Measurements from ENCODE around the gene CERK. TPM values are rescaled to one million over a fixed set of nuclear protein-coding genes. Genes with fewer than 3 reads are reported as not detected.
"Not testable (repeated sequence)": the region's sequence is repeated elsewhere in the genome, so short reads cannot be mapped to it uniquely, and the experiment has no call there.

CERK gene
- total RNA-seq, 3 donors from 2014 or later = 41.4 to 47.3 (median 44.9) TPM

DNA sequence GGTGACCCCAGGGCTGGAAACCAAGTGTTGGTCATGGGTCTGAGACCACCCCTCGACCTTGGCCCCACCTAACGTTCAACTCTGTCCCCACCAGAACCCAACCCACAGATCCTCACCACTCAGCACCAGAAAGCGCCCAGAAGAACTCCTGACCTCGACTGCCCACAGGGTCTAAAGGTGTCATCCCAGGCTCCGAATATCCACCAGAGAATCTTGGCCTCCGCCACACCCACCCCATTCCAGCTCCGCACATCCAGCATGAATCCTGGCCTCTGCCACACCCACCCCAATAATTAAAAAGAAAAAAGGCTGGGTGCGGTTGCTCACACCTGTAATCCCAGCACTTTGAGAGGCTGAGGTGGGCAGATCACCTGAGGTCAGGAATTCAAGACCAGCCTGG is 1.3 kb downstream of the CERK start:
- peaks cover 52% of the 10 kb centered on the region for H3K4me1 Mint-ChIP-seq (ENCODE audit: low read depth)
- no peaks in the 10 kb centered on the region for H3K36me3 Mint-ChIP-seq (ENCODE audit: insufficient read depth)
- peak overlapping the region; percentile 94 for H3K4me3 Mint-ChIP-seq
- no peaks in the 10 kb centered on the region for H3K27me3 Mint-ChIP-seq (ENCODE audit: low read depth)
- no peak for DNase-seq
- ATAC-seq = no peak
- no peaks in the 10 kb centered on the region for H3K9me3 Mint-ChIP-seq

DNA sequence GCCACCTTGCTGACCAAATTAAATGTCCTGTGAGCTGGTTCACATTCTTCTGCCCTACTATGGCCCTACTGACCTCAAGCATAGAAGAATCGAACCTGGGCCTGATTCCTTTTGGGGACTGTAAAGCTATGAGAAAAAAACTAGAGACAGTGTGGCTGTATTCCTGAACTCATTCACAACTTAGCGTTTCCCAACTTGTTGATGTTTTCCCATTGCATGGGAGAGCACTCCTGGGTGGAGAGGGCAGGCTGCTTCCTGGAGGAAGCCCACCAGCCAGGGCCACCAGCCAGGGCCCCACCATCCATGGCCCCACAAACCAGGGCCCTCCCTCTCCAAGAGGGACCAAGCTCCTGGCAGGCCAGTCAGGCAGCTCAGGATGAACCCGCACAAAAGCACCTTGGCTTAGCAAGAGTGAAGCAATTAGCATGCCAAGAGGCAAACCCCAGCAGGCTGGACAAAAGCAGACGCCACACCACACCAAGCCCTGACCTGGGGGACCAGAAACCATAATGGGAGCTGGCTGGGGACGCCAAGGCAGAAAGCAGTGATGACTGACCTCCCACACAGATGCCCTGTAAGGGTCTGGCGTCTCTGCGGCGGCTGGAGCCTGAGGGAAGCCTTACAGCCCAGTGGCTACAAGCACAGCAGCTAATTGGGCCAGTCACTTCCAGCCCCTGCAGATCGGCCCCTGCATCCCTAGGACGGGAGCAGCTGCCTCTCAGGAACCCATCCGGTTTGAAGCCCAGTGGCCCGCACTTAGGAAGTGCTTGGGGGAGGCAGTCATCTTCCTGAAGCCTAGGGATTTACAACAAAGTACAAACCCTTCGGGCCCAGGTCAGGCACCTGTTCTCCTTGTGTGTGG is 2.1 kb downstream of the CERK start:
- Mint-ChIP-seq H3K4me3 (peak overlapping the region; percentile 94), H3K4me1 (ENCODE audit: low read depth) (peaks cover 59% of the 10 kb centered on the region), H3K9me3 (no peaks in the 10 kb centered on the region), H3K36me3 (ENCODE audit: insufficient read depth) (peaks cover 3% of the 10 kb centered on the region), H3K27me3 (ENCODE audit: low read depth) (no peaks in the 10 kb centered on the region)
- DNase-seq = no peak
- ATAC-seq = no peak

DNA sequence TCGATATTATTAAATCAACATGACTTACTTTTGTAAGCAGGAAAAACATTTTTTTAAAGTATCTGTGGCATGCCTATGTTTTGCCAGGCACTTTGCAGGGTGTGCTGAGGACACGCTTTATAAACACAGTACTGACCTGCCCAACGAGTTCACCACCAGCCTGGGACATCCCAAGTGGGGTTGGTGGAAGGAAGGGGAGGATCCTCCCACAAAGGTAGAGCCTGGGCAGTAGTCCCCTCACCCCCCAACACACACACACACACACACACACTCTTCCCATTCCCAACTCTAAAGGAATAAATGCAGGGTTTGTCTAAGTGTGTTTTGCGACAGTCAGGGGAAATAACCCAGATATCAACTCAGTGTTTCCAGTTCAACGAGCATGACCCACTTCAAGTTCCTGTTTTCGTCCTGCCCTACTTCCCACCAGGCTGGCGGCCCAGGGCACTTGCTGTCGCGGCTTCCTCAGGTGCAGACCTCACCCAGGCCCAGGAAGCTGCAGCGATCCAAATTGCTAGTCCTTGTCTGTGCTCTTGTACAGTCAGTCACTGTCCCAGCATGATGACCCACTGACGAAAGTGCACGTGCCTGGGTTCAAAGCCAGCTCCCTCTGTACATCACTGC is 3.1 kb downstream of the CERK start:
- H3K9me3 Mint-ChIP-seq = no peaks in the 10 kb centered on the region
- ATAC-seq (no peak), DNase-seq (peak; percentile 57)
- H3K4me3 Mint-ChIP-seq = peak overlapping the region; percentile 94
- H3K4me1 Mint-ChIP-seq (ENCODE audit: low read depth) = peaks cover 68% of the 10 kb centered on the region
- H3K36me3 Mint-ChIP-seq (ENCODE audit: insufficient read depth) = peaks cover 3% of the 10 kb centered on the region
- H3K27me3 Mint-ChIP-seq (ENCODE audit: low read depth) = no peaks in the 10 kb centered on the region

DNA sequence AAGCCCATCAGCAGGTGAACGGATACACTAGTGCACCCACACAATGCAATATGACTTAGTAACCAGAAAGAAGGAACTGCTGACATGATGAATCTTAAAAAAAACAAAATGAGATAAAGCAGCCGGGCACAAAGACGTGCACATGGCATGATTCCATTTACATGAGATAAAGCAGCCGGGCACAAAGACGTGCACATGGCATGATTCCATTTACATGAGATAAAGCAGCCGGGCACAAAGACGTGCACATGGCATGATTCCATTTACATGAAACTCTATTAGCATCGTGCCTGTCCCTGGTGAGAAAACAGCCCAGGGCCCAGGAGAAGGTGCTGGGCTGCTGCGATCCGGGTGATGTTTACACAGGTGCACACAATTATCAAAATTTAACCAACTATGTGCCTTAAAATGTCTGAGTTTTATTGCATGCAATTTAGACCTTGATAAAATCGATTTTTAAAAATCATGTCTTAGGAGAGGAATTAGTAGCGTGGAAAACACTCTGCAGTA is 3.8 kb downstream of the CERK start:
- H3K9me3 Mint-ChIP-seq; H3K36me3 Mint-ChIP-seq (ENCODE audit: insufficient read depth); H3K27me3 Mint-ChIP-seq (ENCODE audit: low read depth); ATAC-seq; DNase-seq: not testable (repeated sequence)
- Mint-ChIP-seq H3K4me1 (ENCODE audit: low read depth) (peaks cover 69% of the 10 kb centered on the region), H3K4me3 (peak overlapping the region; percentile 94)

DNA sequence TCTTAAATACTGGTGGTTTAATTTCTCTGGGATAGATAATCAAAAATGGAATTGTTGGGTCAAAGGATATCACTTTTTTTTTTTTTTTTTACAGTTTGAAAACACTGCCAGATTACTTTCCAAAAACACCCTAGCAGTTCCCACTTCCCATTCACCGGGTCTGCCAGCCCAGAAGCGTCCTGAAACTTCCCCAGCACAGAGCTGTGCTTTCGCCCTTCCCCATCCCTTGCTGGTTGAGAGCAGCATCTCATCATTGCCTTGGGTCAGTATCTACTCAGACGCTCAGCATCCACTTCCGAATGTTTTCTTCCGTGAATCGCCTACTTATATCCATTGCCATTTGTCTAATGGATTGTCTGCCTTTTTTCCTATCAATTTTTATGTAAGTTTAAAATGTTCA is 5.5 kb downstream of the CERK start:
- Mint-ChIP-seq H3K4me1 (ENCODE audit: low read depth) (peaks cover 70% of the 10 kb centered on the region), H3K9me3 (no peaks in the 10 kb centered on the region), H3K4me3 (peak overlapping the region; percentile 19), H3K27me3 (ENCODE audit: low read depth) (no peaks in the 10 kb centered on the region), H3K36me3 (ENCODE audit: insufficient read depth) (peaks cover 3% of the 10 kb centered on the region)
- DNase-seq (no peak), ATAC-seq (no peak)

DNA sequence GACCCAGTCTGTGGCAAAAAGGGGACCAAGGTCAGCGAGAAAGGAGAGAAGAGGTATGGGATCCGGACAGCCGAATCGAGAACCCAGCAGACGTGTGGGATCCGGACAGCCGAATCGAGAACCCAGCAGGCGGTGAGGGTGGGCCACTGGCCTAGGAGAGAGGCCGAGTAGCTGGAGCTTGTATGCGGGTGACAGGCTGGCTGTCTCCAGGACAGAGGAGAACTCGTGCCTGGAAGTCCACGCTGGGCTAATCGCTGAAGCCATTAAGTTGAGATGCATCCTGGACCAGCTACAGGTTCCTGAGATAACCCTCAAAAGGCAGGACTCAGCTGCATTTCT is 6.0 kb downstream of the CERK start:
- ATAC-seq (no peak), DNase-seq (no peak)
- no peaks in the 10 kb centered on the region for H3K27me3 Mint-ChIP-seq (ENCODE audit: low read depth)
- H3K4me1 Mint-ChIP-seq (ENCODE audit: low read depth) = peaks cover 72% of the 10 kb centered on the region
- H3K36me3 Mint-ChIP-seq (ENCODE audit: insufficient read depth) = peaks cover 3% of the 10 kb centered on the region
- no peak overlapping the region for H3K4me3 Mint-ChIP-seq
- H3K9me3 Mint-ChIP-seq = no peaks in the 10 kb centered on the region

DNA sequence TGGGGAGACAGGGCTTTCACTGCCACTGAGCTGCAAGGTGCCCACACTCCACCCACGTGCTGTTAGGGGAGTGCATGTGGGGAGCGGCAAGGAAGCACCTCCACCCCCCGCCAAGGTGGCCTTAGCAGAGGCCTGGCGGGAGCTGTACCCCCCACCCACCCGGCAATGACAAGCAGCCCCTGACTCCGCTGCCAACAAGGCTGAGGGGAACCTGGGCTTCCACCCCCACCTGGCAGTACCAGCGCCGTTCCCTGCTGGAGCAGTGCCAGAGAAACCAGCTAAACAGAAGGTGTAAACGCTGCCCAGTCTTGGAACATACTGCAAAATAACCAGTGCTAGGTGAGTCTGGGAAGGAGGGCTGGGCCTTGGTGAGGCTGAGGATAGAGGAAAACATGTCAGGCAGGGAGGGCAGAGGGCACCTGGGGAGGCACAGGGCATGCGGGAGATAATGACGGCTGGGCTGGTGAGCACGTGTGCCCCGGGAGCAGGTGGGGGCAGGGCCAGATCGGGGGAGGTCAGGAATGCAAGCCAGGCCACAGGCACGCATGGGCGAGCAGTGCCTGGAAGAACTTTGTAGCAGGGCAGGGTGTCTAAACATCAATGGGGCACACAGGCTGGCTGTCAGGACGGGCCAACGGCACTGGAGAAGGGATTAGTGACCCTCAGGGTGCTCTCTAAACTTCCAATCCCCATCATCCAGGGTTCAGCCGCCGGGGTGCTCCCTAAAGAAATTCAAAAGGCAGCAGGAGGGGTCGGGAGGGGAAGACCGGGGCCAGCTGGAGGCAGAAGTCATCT is 6.6 kb downstream of the CERK start:
- Mint-ChIP-seq H3K4me3 (peak overlapping the region; percentile 44), H3K27me3 (ENCODE audit: low read depth) (no peaks in the 10 kb centered on the region), H3K36me3 (ENCODE audit: insufficient read depth) (peaks cover 3% of the 10 kb centered on the region), H3K4me1 (ENCODE audit: low read depth) (peaks cover 70% of the 10 kb centered on the region), H3K9me3 (no peaks in the 10 kb centered on the region)
- DNase-seq = no peak
- ATAC-seq = no peak

DNA sequence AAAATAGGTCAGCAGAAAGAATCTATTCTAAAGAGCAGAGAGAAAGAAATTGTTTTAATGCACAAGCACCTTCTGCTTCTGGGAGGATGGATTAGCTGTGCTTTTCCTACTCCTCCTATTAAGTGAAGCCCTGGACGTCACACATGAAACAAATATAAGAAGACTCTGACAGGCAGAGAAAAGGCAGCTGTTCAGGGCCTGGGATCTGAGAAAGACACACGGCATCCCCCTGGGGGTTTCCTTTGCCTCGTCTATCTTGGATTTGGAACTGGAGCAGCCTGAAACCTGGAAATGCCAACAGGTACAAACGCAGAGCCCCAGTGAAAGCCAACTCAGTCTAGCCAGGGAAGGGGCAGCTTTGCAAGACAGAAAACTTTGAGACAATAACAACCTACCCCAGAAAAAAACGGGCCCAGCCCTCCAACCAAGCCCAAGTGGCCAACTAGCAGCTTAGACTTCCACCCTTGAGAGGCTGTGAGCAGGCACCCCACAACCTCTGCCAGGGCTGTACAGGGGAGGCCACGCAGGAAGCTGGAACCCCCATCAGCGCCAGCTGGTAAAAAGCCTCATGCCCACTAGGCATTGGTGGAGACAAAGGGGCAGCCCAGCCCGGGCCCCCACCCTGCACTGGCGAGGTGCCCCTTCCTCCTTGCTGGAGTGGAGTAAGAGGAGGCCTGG is 7.3 kb downstream of the CERK start:
- H3K27me3 Mint-ChIP-seq (ENCODE audit: low read depth) = no peaks in the 10 kb centered on the region
- no peaks in the 10 kb centered on the region for H3K9me3 Mint-ChIP-seq
- no peak overlapping the region for H3K4me3 Mint-ChIP-seq
- H3K36me3 Mint-ChIP-seq (ENCODE audit: insufficient read depth) = peaks cover 3% of the 10 kb centered on the region
- ATAC-seq = peak in 1 of 2 donors; percentile 21
- H3K4me1 Mint-ChIP-seq (ENCODE audit: low read depth) = peaks cover 66% of the 10 kb centered on the region
- no peak for DNase-seq

DNA sequence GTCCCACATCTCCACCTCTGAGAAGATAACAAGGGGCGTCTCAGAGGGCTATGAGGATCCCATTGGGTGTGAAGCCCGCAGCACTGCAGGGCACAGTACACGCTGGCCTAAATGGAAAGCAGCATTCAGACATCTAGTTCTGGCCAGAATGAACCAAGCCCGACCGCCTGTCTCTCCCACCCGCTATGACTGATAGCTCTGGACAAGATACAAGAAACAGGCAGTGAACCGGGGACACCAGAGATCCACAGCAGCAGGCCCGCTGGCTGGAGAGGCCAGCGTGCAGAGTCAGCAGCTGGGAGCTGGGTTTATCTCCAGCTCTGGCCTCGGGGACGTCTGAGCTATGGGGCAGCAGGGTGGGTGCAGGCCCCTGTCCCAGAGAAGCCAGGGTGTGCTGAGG is 9.6 kb downstream of the CERK start:
- Mint-ChIP-seq H3K4me3 (no peak overlapping the region), H3K36me3 (ENCODE audit: insufficient read depth) (peaks cover 11% of the 10 kb centered on the region), H3K9me3 (no peaks in the 10 kb centered on the region), H3K27me3 (ENCODE audit: low read depth) (no peaks in the 10 kb centered on the region), H3K4me1 (ENCODE audit: low read depth) (peaks cover 52% of the 10 kb centered on the region)
- DNase-seq = no peak
- ATAC-seq = no peak

DNA sequence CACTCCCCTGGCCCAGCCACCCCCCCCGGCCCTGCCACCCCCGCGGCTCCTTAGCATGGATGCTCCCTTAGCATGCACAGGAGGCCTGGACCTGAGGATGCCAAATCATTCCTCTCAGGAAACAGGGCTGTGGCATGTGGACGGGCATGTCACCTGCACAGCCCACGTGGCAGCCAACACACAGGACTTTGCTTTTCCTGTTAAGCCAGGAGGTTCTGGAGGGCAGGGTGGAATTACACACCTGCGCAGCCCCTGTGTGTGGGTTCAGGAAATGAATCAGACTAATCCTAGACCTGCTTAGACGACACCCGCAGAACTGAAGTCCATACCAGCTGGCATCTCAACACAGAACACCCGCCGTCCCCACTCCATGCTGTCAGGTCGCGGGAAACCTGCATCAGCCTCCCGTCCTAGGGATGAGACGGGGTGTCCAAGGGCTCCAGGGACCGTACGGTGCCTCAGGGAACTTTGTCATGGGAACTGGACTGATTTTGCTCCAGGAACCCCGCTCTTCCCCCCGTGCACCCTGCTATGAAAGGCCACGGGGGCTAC is 10.2 kb downstream of the CERK start:
- H3K9me3 Mint-ChIP-seq = no peaks in the 10 kb centered on the region
- peaks cover 51% of the 10 kb centered on the region for H3K4me1 Mint-ChIP-seq (ENCODE audit: low read depth)

DNA sequence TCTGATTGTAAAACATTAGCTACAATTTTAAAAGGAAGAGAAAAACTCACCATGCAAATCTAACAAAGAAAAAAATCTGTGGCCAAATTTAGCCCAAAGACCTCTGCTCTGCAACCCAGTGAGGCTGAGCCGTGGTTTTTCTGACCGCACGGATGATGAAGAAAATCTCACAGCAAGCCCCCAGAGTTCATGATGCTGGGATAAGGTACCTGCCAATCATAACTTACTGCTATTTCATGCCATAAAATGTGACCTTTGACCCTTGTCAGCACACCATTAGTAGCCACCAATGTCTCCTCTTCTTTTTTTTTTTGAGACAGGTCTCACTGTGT is 11.1 kb downstream of the CERK start:
- Mint-ChIP-seq H3K36me3 (ENCODE audit: insufficient read depth) (peaks cover 14% of the 10 kb centered on the region), H3K4me1 (ENCODE audit: low read depth) (peaks cover 45% of the 10 kb centered on the region), H3K4me3 (no peak overlapping the region), H3K9me3 (no peaks in the 10 kb centered on the region), H3K27me3 (ENCODE audit: low read depth) (no peaks in the 10 kb centered on the region)
- no peak for ATAC-seq
- DNase-seq = no peak

More for the DNA sequence above, 10.2 kb downstream of the CERK start:
- peaks cover 13% of the 10 kb centered on the region for H3K36me3 Mint-ChIP-seq (ENCODE audit: insufficient read depth)
- H3K27me3 Mint-ChIP-seq (ENCODE audit: low read depth) = no peaks in the 10 kb centered on the region
- H3K4me3 Mint-ChIP-seq = no peak overlapping the region
- no peak for DNase-seq
- ATAC-seq = no peak

DNA sequence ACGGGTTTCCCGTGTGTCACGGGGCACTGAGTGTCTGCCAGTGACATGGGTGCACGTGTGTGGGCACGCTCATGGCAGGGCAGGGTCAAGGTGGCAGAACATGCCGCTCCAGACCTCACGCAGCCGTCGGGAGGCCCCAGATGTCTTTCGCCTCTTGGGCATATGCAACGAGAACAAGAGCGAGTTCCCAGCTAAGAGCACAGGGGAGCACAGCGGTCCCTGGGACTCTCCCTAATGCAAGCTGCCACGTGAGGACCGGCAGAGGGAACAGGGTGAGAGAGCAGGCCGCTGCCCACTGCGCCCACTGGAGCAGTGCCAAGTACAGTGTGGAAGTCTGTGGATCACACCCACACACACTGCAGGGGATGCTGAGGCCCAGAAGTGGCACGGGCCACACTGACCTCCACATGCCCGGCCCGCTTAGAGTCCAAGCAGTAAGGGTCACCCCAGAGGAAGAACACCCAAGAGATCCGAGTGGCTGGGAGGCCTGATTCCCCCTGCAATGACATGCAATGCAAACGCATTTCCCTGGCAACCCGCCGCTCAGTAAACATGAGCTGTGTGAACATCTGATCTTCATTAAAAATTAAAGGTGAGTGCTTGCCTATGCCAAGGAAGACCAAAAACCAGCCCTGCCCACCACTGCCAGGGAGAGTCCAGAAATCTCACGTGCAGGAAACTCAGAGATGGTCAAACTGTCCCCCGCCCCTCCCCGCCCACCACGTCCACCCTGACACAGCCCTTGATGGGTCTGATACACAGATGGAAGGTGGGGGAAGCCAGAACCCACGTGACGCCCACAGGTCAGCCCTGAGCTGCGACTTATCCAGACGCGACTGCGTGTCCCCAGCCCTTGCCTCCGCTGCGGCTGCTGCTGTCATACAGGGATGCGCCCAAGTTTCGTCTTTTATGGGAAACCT is 11.7 kb downstream of the CERK start:
- Mint-ChIP-seq H3K9me3 (no peaks in the 10 kb centered on the region), H3K4me1 (ENCODE audit: low read depth) (peaks cover 41% of the 10 kb centered on the region), H3K4me3 (no peak overlapping the region), H3K27me3 (ENCODE audit: low read depth) (no peaks in the 10 kb centered on the region), H3K36me3 (ENCODE audit: insufficient read depth) (peaks cover 11% of the 10 kb centered on the region)
- no peak for DNase-seq
- ATAC-seq = no peak

DNA sequence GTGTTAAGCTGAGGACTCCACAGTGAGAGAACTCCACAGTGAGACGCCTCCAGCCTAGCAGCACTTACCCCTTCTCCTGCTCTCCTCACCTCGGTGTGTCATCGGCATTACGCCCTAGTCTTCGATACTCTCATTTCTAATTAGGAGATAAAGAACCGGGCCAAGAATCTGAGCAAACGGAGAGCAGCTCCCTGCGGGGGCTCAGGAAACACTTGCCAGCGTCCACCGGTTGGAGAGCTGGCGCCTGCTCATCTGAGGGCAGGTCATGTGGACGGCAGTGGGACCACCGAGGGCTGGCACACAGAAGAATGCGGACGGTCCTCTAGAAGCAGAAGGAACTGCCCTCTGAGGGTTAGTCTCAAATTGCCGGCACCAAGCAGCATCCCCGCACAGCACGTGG is 13.0 kb downstream of the CERK start:
- peaks cover 29% of the 10 kb centered on the region for H3K4me1 Mint-ChIP-seq (ENCODE audit: low read depth)
- ATAC-seq = no peak

More for the DNA sequence above, 13.0 kb downstream of the CERK start:
- H3K27me3 Mint-ChIP-seq (ENCODE audit: low read depth) = no peaks in the 10 kb centered on the region
- no peak overlapping the region for H3K4me3 Mint-ChIP-seq
- DNase-seq = no peak
- no peaks in the 10 kb centered on the region for H3K9me3 Mint-ChIP-seq
- peaks cover 13% of the 10 kb centered on the region for H3K36me3 Mint-ChIP-seq (ENCODE audit: insufficient read depth)
